ENCODE results near the gene PLXDC1.
"Not testable (repeated sequence)": the region's sequence is repeated elsewhere in the genome, so short reads cannot be mapped to it uniquely, and the experiment has no call there.

DNA sequence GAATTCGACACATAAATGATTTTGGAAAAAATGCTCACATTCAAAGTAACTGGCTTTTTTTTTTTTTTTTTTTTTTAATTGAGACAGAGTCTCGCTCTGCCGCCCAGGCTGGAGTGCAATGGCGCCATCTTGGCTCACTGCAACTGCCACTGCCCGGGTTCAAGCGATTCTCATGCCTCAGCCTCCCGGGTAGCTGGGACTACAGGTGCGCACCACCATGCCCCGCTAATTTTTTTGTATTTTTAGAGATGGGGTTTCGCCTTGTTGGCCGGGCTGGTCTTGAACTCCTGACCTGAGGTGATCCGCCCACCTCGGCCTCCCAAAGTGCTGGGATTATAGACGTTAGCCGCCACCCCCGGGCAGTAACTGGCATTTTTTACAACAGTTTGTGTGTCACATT is 115.9 kb downstream of the PLXDC1 start:
- TF ChIP-seq, protein P1, sequence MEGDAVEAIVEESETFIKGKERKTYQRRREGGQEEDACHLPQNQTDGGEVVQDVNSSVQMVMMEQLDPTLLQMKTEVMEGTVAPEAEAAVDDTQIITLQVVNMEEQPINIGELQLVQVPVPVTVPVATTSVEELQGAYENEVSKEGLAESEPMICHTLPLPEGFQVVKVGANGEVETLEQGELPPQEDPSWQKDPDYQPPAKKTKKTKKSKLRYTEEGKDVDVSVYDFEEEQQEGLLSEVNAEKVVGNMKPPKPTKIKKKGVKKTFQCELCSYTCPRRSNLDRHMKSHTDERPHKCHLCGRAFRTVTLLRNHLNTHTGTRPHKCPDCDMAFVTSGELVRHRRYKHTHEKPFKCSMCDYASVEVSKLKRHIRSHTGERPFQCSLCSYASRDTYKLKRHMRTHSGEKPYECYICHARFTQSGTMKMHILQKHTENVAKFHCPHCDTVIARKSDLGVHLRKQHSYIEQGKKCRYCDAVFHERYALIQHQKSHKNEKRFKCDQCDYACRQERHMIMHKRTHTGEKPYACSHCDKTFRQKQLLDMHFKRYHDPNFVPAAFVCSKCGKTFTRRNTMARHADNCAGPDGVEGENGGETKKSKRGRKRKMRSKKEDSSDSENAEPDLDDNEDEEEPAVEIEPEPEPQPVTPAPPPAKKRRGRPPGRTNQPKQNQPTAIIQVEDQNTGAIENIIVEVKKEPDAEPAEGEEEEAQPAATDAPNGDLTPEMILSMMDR (IDR thresholded peaks at IDR 0.05): not testable (repeated sequence)
- TF ChIP-seq ZFX (IDR thresholded peaks at IDR 0.05; ENCODE audit: borderline replicate concordance): not testable (repeated sequence)
